ENCODE results near the gene DNAJC6. TPM values are rescaled to one million over a fixed set of nuclear protein-coding genes. Genes with fewer than 3 reads are reported as not detected.

Gene DNAJC6
- total RNA-seq, 2 donors from 2014 or later, result 1.3 to 2.2 TPM

DNA sequence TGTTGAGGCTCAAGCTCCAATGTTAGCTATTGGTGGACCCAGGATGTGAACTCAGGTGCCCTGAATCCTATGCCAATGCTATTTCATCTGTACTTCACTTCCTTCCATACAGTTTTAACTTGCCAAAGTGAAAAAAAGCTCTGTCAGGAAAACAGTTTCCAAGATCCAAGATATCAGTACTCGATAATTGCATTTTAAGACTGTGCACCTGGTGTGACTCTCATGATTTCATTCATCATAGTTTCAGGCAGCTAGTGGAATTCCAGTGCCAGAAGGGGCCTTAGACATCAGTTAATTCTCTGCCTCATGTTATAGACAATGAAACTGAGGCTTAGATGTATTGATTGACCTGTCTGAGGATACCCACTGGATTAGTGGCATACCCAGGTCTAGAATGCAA, 84.6 kb downstream of the DNAJC6 start:
- Histone ChIP-seq H3K9me3 (no peaks in the 10 kb centered on the region), H3K4me1 (no peaks in the 10 kb centered on the region), H3K27me3 (no peaks in the 10 kb centered on the region), H3K36me3 (no peaks in the 10 kb centered on the region), H3K9ac (ENCODE audit: low read depth in 2 of 2, low read length in 2 of 2) (no peak overlapping the region), H3K27ac (no peak overlapping the region), H3K4me3 (no peak overlapping the region)
- DNase-seq, result no peak
- no peak for TF ChIP-seq CTCF (IDR thresholded peaks at IDR 0.05)
- intact Hi-C loops (cut with DNase I), result no loop called here

DNA sequence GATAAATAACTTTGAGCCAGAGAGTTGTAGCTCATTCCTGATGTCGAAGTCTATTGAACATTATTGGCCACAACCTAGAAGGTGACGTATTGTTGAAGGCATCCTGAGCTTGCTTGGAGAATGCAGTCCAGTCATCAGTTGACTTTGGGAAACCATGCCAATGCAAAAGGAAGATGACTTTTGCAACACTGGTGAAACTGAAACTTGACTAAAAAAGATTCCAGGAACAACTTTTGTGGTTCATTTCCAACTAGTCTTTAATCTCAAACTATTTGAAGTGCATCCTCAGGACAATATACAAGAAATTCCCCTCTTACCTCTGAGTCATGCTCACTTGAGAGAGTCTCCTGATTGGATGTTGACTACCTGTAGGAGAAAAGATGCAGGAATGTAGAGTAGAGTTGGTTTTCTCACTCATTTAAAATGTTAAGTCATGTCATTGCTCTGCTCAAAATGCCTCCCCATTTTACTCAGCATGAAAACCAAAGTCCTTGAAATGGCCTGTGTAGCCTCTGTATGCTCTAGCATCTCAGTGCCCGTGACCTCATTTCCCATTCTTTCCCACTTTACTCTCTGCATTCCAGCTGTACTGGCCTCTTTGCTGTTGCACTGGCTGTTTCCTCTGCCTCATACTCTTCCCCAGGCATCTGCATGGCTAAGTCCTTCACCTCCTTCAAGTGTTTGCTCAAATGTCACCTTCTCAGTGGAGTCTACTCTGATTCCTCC, 86.7 kb downstream of the DNAJC6 start:
- intact Hi-C loops (cut with DNase I), result no loop called here

GRCh38 chr1:65398083-65398482, 88.7 kb downstream of the DNAJC6 start:
- Histone ChIP-seq H3K9ac (ENCODE audit: low read depth in 2 of 2, low read length in 2 of 2) (no peak overlapping the region), H3K4me3 (no peak overlapping the region), H3K27me3 (no peaks in the 10 kb centered on the region), H3K27ac (no peak overlapping the region), H3K36me3 (no peaks in the 10 kb centered on the region), H3K9me3 (no peaks in the 10 kb centered on the region), H3K4me1 (no peaks in the 10 kb centered on the region)
- no peak for TF ChIP-seq CTCF (IDR thresholded peaks at IDR 0.05)
- intact Hi-C loops (cut with DNase I), result no loop called here
- no peak for DNase-seq

More for the DNA sequence above, 86.7 kb downstream of the DNAJC6 start:
- no peak overlapping the region for H3K9ac ChIP-seq (ENCODE audit: low read depth in 2 of 2, low read length in 2 of 2)
- no peak for TF ChIP-seq CTCF (IDR thresholded peaks at IDR 0.05)
- no peak overlapping the region for H3K4me3 ChIP-seq
- no peaks in the 10 kb centered on the region for H3K27me3 ChIP-seq
- H3K4me1 ChIP-seq, result no peaks in the 10 kb centered on the region
- H3K36me3 ChIP-seq, result no peaks in the 10 kb centered on the region
- DNase-seq, result no peak
- no peak overlapping the region for H3K27ac ChIP-seq
- H3K9me3 ChIP-seq, result no peaks in the 10 kb centered on the region

GRCh38 chr1:65399003-65399402, 89.7 kb downstream of the DNAJC6 start:
- H3K9ac ChIP-seq (ENCODE audit: low read depth in 2 of 2, low read length in 2 of 2), result no peak overlapping the region
- H3K27me3 ChIP-seq, result no peaks in the 10 kb centered on the region
- H3K27ac ChIP-seq, result no peak overlapping the region
- intact Hi-C loops (cut with DNase I), result no loop called here
- H3K9me3 ChIP-seq, result no peaks in the 10 kb centered on the region
- H3K4me3 ChIP-seq, result no peak overlapping the region
- H3K36me3 ChIP-seq, result no peaks in the 10 kb centered on the region
- DNase-seq, result no peak
- no peaks in the 10 kb centered on the region for H3K4me1 ChIP-seq
- no peak for TF ChIP-seq CTCF (IDR thresholded peaks at IDR 0.05)

- DNase-seq, result no peak
- Histone ChIP-seq H3K9me3 (no peaks in the 10 kb centered on the region), H3K4me1 (no peaks in the 10 kb centered on the region), H3K36me3 (no peaks in the 10 kb centered on the region), H3K27ac (no peak overlapping the region), H3K27me3 (no peaks in the 10 kb centered on the region), H3K4me3 (no peak overlapping the region), H3K9ac (ENCODE audit: low read depth in 2 of 2, low read length in 2 of 2) (no peak overlapping the region)
- intact Hi-C loops (cut with DNase I), result no loop called here
- TF ChIP-seq CTCF (IDR thresholded peaks at IDR 0.05), result no peak
Observed at GRCh38 chr1:65401612-65402011, 92.3 kb downstream of the DNAJC6 start.

Measured in colonic mucosa (tissue), 4 donors.